HG03558 (cell line): ENCODE measurements around the gene KCNJ2.

Source experiments
- ATAC-seq: cut with Tn5 transposase; IDR thresholded peaks from one replicate; pipeline ENCODE4 v1.9.1; 2021; ENCODE audit warnings: moderate number of reproducible peaks; ENCODE audit not compliant: unreplicated experiment; ENCODE audit errors: extremely low read depth

KCNJ2 gene

GRCh38 chr17:70201872-70202419, 32.6 kb downstream of the KCNJ2 start:
- no peak for ATAC-seq

DNA sequence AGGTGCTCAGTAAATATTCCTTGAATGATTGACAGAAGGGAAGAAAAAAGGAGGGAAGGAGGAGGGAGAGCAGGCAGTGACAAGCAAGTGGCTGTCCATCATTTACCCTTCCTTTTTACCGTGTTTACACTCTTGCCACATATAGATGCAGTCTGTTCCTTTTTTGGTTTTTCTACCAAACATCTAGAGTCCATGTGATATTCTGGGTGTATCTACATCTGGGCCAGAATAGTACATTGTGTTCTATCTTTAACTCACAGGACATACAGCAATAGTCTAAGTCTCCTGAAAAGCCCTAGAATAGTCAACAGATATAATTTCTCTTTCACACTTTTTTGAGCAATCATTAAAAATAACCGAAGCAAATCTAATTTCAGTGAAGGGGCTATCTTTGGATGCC, 33.5 kb downstream of the KCNJ2 start:
- ATAC-seq, result no peak

- no peak for ATAC-seq
Measured at GRCh38 chr17:70204431-70204830, 35.1 kb downstream of the KCNJ2 start.

DNA sequence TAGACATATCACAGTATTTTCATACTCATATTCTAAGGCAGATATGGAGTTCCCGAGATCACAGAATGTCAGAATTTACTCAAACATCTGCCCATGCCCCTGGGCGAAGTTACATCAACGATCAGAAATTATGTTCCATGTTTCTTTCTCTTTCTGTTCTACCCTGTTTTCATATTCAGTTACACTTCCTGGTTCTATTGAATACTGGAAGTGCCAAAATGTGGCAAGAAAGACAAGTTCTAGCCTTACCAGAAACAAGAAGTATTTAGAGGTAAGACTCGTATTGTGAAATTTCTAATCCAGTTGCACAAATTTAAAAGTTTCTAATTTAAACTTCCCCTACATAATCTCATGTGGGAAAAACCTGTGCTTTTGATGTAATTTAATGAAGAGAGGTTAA, 36.1 kb downstream of the KCNJ2 start:
- no peak for ATAC-seq

DNA sequence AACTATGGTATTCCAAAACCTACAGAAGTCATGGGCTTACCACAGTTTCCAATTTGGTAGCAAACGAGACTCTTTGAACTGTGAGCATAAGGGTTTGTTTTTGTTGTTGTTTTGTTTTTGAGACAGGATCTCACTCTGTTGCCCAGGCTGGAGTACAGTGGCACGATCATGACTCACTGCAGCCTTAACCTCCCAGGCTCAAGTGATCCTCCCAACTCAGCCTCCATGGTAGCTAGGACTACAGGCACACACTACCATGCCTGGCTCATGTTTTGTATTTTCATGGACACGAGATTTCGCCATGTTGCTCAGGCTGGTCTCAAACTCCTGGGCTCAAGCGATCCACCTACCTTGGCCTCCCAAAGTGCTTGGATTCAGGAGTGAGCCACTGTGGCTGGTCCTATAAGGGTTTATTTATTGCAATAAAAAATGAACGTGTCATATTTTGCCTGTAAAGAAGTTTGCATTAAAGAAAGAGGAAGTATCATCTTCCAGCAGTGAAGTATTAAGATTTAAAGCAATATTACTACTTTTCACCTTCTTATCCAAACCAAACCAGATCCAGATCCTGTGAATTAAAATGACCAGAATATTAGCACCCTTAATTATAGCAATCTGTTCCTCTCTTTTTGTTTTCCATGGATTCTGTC, 37.2 kb downstream of the KCNJ2 start:
- ATAC-seq, result no peak

DNA sequence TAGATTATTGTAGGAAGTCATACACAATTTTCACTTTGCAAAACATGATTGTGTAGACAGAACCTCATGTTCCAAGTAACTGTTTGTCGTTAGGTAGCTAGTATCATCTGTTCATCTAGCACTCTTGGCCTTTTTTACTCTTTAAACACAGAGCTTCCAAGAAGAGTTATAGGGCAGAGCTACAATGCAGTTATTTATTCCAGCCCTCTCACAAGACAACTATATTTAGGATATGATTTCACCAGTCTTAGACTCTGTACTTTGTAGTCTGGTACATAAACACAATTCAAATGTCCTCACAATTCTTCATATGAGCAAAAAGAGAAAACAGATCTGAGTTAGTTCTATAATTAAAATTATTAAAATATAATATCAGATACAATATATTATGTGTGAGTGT, 37.9 kb downstream of the KCNJ2 start:
- ATAC-seq, result no peak

DNA sequence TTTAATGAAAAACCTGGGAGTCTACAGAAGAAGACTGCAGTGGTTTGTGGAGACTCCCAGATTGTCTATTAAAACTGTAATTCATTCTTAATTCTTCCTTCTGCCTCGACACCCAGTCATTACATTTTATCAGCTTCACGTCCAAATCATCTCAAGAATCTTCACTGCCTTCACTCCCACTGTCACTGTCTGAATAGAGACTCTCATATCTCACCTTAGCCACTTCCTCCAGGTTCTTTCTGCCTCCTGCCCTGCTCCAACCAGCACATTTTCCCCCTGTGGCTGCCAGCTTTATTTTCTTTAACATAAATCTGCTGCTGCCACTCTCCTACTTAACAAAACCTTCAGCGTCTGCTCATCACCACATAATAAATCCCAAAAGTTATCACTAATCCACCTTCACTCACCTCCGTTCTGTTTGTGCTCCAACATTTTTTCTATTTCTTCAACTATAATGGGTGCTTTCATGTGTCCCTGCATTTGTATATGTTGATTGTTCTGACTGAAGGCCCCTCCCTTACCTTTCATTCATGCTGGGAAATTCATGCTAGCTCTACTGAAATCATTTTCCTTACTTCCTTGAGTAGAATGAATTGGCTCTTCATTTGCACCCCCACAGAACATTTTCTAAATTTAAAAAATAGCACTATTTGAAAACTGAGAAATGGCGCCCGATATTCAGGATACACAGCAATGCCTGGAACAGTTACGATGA, 38.9 kb downstream of the KCNJ2 start:
- no peak for ATAC-seq

GRCh38 chr17:70208825-70209555, 39.7 kb downstream of the KCNJ2 start:
- ATAC-seq, result no peak

- no peak for ATAC-seq
Measured at GRCh38 chr17:70215656-70216055, 46.3 kb downstream of the KCNJ2 start.

GRCh38 chr17:70217571-70217970, 48.2 kb downstream of the KCNJ2 start:
- ATAC-seq, result no peak

DNA sequence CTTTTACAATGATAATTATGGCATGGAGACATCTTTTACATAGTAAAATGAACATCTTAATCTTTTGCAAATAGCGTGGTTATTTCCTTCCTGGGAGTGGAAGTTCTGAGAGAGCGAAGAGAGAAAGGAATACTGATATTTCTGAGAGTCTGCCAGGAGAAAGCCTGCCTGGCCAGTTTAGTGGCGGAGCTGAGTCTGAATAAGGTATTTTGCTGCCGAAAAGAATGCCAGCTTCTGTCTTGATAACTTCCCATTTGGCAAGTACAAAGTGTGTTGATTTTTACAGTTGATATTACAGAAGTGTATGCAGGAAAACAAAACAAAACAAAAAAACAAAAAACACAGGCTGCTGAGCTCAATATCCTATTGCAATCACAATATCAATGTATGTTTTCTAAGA, 55.9 kb downstream of the KCNJ2 start:
- ATAC-seq, result no peak
